GM04503 (cell line): Measurements from ENCODE around the gene HTR3E.
"Not testable (repeated sequence)": the region's sequence is repeated elsewhere in the genome, so short reads cannot be mapped to it uniquely, and the experiment has no call there.

Experiments
- DNase-seq: peaks from one replicate; pipeline ENCODE4 v3.0.0-alpha.2; 2012; ENCODE audit warnings: low read depth

The HTR3E gene

GRCh38 chr3:184096811-184097383, at the start of gene HTR3E:
Gene HTR3E (plus strand): TSS chr3:184097064. CDS start chr3:184097530, 466 bp downstream.
- no peak for DNase-seq

GRCh38 chr3:184050217-184050847, 46.5 kb upstream of the HTR3E start:
- no peak for DNase-seq

- DNase-seq: no peak
Observed at GRCh38 chr3:184052767-184053166, 44.1 kb upstream of the HTR3E start, which contains the start of gene HTR3C. Gene HTR3C (plus strand): TSS chr3:184053047. CDS start chr3:184053081, 34 bp downstream.

GRCh38 chr3:184058029-184058428, 38.8 kb upstream of the HTR3E start:
- DNase-seq: peak; percentile 15

GRCh38 chr3:184059424-184059823, 37.4 kb upstream of the HTR3E start:
- no peak for DNase-seq

GRCh38 chr3:184062637-184063036, 34.2 kb upstream of the HTR3E start:
- no peak for DNase-seq

GRCh38 chr3:184066211-184066610, 30.7 kb upstream of the HTR3E start:
- DNase-seq: no peak

GRCh38 chr3:184067573-184068055, 29.2 kb upstream of the HTR3E start:
- no peak for DNase-seq

GRCh38 chr3:184068344-184068743, 28.5 kb upstream of the HTR3E start:
- no peak for DNase-seq

- DNase-seq: not testable (repeated sequence)
Observed at GRCh38 chr3:184071142-184071541, 25.7 kb upstream of the HTR3E start.

- DNase-seq: no peak
Observed at GRCh38 chr3:184073621-184074020, 23.2 kb upstream of the HTR3E start.

GRCh38 chr3:184075901-184076300, 21.0 kb upstream of the HTR3E start:
- DNase-seq: no peak

GRCh38 chr3:184077881-184078280, 19.0 kb upstream of the HTR3E start:
- DNase-seq: no peak

- peak; percentile 16 for DNase-seq
Observed at GRCh38 chr3:184078851-184079250, 18.0 kb upstream of the HTR3E start.

GRCh38 chr3:184081116-184081830, 15.6 kb upstream of the HTR3E start:
- DNase-seq: no peak

GRCh38 chr3:184082034-184082433, 14.8 kb upstream of the HTR3E start:
- no peak for DNase-seq

- no peak for DNase-seq
Observed at GRCh38 chr3:184082465-184082864, 14.4 kb upstream of the HTR3E start.

- DNase-seq: no peak
Observed at GRCh38 chr3:184085389-184085852, 11.4 kb upstream of the HTR3E start.

GRCh38 chr3:184092199-184092598, 4.7 kb upstream of the HTR3E start:
- no peak for DNase-seq

- DNase-seq: no peak
Observed at GRCh38 chr3:184097556-184097955, 692 bp downstream of the HTR3E start.

- no peak for DNase-seq
Observed at GRCh38 chr3:184099806-184100686, 3.2 kb downstream of the HTR3E start.

GRCh38 chr3:184110316-184110725, 13.5 kb downstream of the HTR3E start:
- DNase-seq: no peak
